Suprapubic skin (tissue), 4 donors: ENCODE data around the gene RNFT2.

Source experiments
- POLR2A ChIP-seq, 2 donors: fragments of 450-650 bp; IDR thresholded peaks; one replicate each; pipeline ENCODE4 v1.6.1; 2017; ENCODE audit warnings: antibody characterized with exemption in 2 of 2, mild to moderate bottlenecking in 2 of 2, moderate library complexity in 2 of 2
- POLR2AphosphoS5 ChIP-seq, 3 donors: sonication (generic); formaldehyde crosslinking; IDR thresholded peaks; one replicate each; pipeline ENCODE4 v1.6.1; 2017; ENCODE audit warnings: antibody characterized with exemption in 3 of 3

DNA sequence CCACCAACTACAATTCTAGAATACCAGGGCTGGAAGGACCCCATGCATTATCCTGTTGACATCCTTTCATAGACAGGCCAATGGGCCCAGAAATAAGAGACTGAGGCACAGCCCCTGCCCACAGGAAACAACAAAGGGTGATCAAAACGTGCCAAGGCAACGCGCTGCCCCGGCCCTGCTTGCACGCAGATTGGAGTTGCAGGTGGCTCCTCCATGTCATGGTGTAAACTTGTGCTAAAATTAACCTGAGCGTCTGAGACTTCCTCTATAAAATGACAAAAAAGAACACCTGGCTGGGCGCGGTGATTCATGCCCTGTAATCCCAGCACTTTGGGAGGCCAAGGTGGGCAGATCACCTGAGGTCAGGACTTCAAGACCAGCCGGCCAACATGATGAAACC is 30.4 kb upstream of the RNFT2 start:
- no peak for TF ChIP-seq POLR2AphosphoS5 (IDR thresholded peaks at IDR 0.05)
- TF ChIP-seq POLR2A (IDR thresholded peaks at IDR 0.05), result no peak
